Hypothalamus (tissue), 51 donors: ENCODE data around the gene DRD2.
"Not testable (repeated sequence)": the region's sequence is repeated elsewhere in the genome, so short reads cannot be mapped to it uniquely, and the experiment has no call there.

Experiments
- DNase-seq, 51 donors: peaks; one replicate each; lab custom pipeline; 2025; lab: John Stamatoyannopoulos, UW

Gene DRD2

GRCh38 chr11:113475160-113475761 is at the start of gene DRD2:
DRD2 (minus strand) TSS chr11:113475398; CDS start chr11:113424651, 50,747 bp downstream.
- DNase-seq: peak in 2 of 51 donors; percentile 9

GRCh38 chr11:113523906-113524305 is 48.7 kb upstream of the DRD2 start:
- DNase-seq: not testable (repeated sequence)

GRCh38 chr11:113521737-113522517 is 46.7 kb upstream of the DRD2 start:
- no peak for DNase-seq

GRCh38 chr11:113519989-113520613 is 44.9 kb upstream of the DRD2 start:
- DNase-seq: no peak

- no peak for DNase-seq
These were observed 43.7 kb upstream of the DRD2 start for GRCh38 chr11:113518716-113519495.

GRCh38 chr11:113517361-113517760 is 42.2 kb upstream of the DRD2 start:
- DNase-seq: no peak

- DNase-seq: no peak
These were observed 39.7 kb upstream of the DRD2 start for GRCh38 chr11:113514856-113515255.

- DNase-seq: no peak
These were observed 32.1 kb upstream of the DRD2 start for GRCh38 chr11:113507341-113507740.

- DNase-seq: no peak
These were observed 31.7 kb upstream of the DRD2 start for GRCh38 chr11:113506893-113507292.

GRCh38 chr11:113506461-113506860 is 31.3 kb upstream of the DRD2 start:
- DNase-seq: no peak

GRCh38 chr11:113505541-113506375 is 30.6 kb upstream of the DRD2 start:
- DNase-seq: peak in 36 of 51 donors; percentile 5 to 82 (median 43)

GRCh38 chr11:113505046-113505445 is 29.8 kb upstream of the DRD2 start:
- DNase-seq: peak in 8 of 51 donors; percentile 4 to 57 (median 10)

GRCh38 chr11:113504586-113504985 is 29.4 kb upstream of the DRD2 start:
- peak in 2 of 51 donors; percentile 1 to 11 for DNase-seq

- no peak for DNase-seq
These were observed 28.9 kb upstream of the DRD2 start for GRCh38 chr11:113504071-113504470.

- no peak for DNase-seq
These were observed 22.1 kb upstream of the DRD2 start for GRCh38 chr11:113497066-113497910.

- DNase-seq: no peak
These were observed 20.9 kb upstream of the DRD2 start for GRCh38 chr11:113496026-113496651.

GRCh38 chr11:113494021-113494420 is 18.8 kb upstream of the DRD2 start:
- DNase-seq: no peak

- DNase-seq: no peak
These were observed 18.0 kb upstream of the DRD2 start for GRCh38 chr11:113493206-113493605.

- no peak for DNase-seq
These were observed 13.7 kb upstream of the DRD2 start for GRCh38 chr11:113488931-113489351.
